HT1080 (cell line): ENCODE results near the gene DYNLRB2. TPM values are rescaled to one million over a fixed set of nuclear protein-coding genes. Genes with fewer than 3 reads are reported as not detected.
A peak's percentile ranks its signal among the peaks of the same experiment; 100 is the strongest.

Source experiments
- DNase-seq: peaks from one replicate; pipeline ENCODE4 v3.0.0-alpha.2; 2015; ENCODE audit warnings: low read depth
- total RNA-seq: library from RNA; depleted of rRNA; stranded (reverse); fragments of >200 nt; shearing (Covaris generic); gene quantifications from 2 replicates; pipeline ENCODE4 v1.2.3, GENCODE V29; 2014

DYNLRB2 gene
- total RNA-seq, 1 experiment from 2014 or later = not detected

DNA sequence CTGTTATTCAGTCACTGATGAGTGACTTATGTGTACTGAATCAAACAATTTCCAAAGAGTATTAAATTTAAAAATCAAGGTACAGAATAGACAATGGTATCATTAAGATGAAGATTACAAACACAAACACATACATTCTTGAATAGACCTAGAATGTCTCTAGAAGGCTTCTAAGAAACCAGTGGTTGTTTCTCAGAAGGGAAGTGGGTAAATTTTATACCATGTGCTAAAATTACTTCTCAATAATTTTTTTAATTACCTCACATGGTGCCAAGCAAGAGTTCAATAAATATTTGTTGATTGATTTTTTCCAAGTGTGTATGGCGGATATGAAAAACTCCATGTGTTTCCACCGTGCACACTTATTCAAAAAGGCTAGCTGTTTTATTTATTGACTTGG is 6.4 kb downstream of the DYNLRB2 start:
- no peak for DNase-seq

DNA sequence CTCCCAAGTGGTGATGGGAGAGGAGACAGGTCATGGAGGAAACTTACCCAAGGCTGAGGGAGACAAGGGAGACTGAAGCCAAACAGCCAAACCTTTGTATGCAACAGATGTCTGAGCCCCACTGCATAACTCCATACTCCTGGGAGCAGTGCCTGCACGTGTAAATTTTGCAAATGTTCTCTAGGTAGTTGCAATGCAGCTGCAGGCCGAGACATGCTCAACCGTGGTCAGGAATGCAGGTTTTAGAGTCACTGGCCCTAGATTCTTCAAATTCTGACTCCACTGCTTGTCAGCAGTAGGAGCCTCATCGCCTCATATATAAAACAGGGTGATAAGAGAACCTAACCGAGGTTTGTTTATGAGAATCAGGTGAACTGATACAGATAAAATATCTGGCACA is 11.5 kb downstream of the DYNLRB2 start:
- DNase-seq = no peak

DNA sequence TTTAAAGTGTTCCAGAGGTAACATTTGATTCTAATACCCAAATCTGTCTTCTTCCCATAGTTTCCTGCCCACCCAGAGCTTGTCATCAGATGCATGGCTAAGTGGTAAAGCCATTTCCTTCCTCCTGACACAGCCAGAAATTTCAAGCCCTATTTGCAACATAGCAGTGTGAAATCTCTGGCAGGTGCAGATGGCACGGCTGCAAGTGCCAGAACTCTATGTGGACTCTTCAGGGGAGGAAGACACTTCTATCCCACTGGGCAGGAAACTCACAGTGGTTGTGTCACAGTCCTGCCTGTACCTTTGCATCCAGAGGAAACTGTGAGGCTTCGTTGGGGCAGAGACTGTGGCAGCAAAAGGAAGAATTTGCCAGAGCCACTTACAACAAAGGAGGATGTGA is 13.2 kb downstream of the DYNLRB2 start:
- no peak for DNase-seq

DNA sequence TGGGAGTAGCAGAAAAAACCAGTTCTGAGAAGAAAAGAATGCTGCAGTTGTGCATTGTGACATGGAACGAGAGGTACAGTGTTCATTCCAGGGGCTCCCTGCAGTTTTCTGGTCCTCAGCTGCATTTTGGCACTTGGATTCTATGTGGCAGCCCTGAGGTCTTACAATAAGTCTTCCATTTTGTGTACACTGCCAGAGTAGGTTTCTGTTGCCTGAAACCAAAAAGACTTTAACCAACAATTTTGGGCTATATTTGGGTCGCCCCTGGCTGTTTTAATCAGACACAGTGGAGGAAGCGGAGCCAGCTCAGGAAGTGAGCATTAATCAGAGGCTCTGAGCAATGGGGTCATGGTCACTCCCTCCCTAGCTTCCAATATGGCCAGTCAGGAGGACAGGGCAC is 15.7 kb downstream of the DYNLRB2 start:
- no peak for DNase-seq

DNA sequence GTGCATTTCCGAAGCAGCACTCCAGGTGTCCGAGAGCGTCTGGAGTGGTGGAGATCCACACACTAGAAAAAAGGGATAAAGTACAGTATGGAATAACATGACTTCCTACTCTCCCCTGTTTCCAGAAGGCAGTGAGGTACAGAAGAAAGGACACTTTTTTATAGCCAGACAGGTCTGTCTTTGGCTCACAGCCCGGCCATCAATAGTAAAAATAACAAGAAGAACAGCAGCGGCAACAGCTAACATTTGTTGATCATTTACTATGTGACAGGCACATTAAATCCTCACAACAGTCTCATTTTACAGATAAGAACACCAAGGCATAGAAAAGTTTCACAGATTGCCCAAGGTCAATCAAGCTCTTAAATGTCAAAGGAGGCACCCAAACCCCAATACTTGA is 16.2 kb downstream of the DYNLRB2 start:
- no peak for DNase-seq

DNA sequence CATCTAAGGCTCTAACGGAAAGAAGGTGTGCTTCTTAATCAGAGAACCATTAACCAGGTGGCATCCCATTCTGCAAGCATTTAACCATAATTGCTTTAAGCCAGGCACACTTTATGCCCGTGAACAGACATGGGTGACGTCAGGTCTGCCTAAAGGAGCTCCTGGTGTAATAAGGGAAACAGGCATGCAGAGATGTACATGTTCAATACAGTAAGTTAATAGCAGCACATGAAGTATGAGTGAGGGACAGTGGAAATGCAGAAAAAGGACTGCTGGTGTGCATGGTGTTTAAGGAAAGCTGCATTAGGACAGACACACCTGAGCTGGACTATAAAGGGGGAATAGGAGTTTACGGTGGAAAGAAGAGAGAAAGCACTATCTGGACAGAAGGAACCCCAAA is 18.6 kb downstream of the DYNLRB2 start:
- no peak for DNase-seq

DNA sequence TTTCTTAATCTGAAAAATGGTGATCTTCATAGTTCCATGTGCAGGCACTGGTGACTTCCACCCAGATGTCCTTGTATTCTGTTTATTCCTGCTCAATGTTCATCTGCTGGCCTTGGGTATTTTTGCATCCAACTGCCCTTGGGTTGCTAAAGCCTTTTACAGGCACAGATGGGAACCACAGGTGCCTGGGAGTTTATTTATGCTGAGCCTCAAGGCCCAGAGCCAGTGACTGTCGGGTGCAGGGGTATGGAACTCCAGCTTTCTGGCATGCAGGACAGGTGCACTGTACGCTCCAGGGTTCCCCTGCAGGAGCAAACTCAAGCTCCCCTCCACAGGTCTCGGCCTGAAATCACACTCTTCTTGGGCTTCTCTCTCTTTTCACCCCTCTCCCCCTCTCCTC is 22.3 kb downstream of the DYNLRB2 start:
- DNase-seq = no peak

DNA sequence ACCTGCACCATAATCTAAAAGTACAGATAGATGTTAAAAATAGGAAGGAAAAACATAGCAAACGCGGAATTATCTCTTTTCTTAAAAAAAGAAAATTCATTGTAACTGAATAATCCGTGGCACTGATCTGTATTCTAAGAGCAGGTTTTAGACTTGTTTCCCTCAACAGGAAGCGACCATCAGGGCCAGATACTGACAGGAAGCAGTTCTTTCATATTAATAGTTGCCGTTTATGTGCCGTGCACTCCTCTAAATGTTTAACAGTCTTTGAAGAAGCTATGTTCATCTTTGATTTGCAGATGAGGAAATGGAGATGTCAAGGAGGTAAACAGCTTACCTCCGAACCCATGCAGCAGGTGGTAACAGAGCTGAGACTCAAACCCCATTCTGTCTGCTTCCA is 23.6 kb downstream of the DYNLRB2 start:
- DNase-seq = no peak

DNA sequence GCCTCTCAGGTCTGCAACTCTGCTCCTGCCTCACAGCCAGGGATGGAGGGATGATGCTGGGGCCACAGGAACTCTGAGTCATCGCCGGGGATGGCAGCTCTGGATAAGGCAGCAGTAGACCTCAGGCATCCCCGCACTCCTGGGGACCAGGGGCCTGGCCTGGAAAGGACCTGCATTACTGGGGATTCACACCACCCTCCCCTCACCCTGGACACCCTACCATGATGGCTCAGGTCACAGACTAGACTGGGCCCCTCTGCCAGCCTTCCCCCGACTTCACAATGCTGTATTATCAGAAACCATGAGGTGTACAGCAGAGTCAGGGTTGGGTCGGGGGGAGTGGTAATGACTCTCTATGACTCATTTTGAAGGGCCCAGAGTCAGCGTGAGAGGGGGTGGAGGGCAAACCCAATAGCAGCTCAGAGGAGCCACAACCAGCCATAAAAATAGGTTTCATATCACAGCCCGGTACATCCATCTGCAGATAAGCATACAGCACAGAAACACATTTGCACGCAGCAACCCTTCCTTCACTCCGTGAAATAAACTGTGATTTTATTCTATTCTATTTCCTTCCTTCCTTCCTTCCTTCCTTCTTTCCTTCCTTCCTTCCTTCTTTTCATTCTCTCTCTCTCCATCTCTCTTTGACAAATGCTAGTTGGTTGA is 28.8 kb downstream of the DYNLRB2 start:
- peak; percentile 93 for DNase-seq

DNA sequence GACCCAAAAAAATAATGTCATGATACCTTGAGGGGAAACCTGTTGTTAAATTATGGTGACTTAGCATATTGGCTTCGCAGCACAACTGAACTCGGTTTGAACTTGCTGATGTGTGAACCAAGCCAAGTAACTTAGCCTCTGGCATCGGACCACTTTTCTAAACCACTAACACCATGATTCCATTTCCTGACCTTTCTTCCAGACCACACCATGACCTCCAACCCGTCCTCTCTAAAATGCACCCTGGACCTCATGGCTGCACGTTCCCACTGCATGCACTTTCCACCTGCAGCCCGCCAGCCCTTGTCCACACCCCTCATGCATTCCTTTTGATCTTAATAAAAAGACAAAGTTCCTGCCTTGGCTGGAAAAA is 29.3 kb downstream of the DYNLRB2 start:
- DNase-seq = peak; percentile 79

DNA sequence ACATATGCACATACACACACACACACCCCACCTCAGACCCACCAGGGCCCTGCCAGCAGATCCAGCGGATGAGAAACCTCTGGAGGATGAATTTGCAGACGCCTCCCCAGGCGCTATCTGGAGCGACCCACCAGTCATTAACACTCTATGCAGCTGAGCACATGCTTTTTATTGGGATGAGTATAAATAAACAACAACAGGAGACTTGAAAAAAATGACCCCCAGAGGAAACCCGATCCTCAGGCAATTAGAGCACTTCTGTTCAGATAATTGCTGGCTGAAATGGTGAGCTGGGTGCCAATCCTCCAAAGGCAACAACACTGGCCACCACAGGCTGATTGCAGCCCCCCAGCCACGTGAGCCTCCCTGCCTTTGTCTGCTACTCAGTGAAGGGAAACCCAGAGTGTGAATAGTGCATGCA is 32.9 kb downstream of the DYNLRB2 start:
- no peak for DNase-seq

DNA sequence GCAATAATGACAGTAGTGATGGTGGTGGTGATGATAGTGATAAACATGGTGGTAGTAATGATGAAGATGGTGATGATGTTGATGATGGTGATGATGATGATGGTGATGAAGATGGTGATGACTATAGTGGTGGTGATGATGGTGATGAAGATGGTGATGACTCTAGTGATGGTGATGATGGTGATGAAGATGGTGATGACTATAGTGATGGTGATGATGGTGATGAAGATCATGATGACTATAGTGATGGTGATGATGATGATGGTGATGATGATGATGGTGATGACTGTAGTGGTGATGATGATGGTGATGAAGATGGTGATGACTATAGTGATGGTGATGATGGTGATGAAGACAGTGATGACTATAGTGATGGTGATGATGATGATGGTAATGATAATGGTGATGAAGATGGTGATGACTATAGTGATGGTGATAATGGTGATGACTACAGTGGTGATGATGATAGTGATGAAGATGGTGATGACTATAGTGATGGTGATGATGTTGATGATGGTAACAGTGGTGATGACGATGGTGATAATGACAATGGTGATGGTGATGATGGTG is 35.6 kb downstream of the DYNLRB2 start:
- no peak for DNase-seq

DNA sequence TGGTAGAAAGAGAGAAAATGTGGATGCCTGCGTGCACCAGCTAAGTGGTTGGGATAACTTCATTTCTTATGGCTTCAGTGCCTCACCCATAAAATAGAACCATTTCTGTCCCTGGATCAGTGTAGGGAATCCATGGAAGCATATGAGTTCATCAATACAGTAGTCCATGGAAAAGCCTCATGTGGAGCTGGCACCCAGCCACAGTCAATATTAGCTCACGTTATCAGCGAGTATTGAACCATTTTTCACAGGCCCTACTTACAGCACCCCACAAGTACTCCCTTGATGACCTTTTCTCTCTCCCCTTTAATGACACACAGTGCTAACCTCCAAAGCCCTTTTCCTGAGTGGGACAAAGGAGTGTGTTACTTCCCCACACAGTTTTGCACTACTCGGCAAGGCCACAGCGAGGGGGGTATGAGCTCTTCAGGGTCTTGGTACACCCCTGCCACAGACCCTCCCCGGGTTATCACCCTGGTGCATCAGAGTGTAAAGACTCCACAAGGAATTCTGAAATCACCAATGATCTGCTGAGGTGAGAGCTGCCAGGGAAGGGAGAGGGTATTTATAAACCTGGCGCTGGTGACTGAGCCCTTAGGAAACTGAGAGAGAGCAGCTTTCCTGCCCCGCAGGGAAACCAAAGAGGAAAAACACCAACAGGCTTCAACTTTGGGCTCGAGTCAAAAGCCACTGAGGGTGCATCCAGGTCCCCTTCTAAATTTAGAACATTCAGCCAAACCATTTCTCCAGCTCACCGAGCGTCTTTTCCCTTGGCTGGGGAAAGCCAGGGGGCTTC is 36.9 kb downstream of the DYNLRB2 start:
- DNase-seq = no peak

DNA sequence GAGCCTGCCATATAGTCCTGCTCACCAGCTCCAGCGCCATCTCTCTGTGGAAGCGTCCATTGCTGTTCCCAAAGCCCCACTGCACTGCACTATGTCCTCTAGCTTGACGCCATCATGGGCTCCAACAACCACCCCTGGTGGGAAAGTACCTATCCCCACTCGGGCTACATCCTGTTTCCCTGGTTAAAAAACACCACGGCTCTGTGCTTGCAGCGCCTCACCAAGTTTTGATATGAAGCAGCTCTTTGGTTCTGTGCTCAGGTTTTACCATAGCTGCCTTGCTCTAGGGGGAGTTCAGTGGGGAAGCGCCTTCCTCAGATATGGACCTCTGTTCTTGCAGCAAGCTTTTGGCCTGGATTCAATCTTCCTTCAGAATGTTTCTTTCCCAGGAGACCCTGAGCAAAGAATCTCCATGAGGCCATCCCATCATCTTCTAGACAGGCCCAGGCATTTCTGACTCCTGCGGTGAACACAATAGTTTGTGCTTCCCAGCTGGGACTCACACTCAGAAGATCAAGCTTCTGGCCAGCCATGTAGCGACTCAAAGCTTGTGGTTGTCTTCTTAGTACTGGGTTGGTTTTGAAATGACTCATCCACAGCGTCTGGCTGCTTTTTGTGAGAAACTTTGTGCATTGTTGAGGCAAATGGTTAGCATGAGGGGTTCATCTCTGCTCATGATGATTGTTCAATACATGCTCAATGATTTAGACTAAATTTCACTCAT is 39.5 kb downstream of the DYNLRB2 start:
- peak; percentile 73 for DNase-seq

DNA sequence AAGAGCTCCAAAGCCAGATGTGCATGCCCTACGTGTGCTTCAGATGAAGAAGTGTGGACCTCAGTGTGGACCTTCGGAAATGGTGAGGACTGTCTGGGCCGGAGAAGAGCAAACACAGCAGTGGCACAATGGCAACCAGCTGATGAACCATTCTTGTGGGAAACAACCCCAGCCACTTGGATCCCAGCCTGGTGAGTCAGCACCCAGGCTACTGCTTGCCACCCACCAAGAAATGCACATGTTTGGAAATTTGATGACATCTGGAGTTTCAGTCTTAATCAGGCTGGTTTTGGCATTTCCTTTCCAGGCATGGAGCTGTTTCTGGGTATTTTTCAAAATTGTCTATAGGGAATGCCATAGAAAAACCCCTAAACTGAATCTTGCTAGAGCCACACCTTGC is 42.7 kb downstream of the DYNLRB2 start:
- DNase-seq = peak; percentile 92

DNA sequence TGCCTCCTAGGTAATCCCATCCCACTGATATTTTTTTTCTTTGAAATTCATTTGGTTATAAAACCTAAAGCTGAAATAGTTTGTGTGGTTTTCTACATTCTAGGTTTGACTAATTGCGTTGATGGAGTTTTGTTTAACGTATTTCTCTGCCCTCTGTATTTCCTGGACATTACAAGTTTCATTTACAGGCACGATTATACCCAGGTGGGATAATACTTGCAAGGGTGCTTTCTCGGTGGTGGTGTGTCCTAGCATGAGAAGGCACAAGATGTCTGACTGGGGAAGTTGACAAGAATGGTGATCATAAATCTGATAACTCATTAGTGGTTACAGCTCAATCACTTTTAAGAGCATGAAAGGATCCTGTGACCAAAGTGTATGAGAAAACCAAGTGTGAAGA is 45.0 kb downstream of the DYNLRB2 start:
- DNase-seq = no peak

DNA sequence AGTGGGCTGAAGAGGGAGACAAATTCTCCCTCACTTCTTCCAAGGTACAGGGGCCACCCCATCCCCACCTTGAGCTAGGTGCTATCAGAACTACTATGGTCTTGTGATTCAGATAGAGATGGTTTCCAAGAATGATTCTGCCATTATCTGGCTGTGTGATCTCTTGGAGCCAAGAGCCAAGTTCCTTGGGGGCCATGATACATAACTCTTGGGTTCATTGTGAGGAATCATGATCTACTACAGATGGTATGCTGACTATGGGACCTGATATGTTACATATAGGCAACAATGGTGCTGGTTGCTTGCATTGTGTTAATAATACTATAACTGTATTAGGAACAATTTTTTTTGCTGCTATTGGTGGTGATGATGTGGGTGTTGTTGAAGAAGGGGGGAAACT is 45.7 kb downstream of the DYNLRB2 start:
- no peak for DNase-seq

DNA sequence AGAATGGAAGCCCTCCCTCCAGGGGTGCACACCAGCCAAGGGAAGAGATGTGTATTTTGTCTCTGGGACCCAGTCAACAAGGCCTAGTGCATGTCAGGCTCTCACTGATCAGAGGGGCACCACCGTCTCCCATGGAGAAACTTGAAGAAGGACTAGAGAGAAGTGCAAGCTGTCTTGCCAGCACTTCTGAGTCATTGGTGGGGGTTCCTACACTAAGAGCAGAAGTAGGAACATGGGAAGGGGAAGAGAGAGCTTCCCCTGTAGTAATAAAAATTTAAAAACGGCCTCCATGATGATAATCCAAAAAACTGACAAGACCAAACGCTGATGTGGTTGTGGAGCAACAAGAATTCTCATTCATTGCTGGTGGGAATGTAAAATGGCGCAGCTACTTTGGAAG is 46.3 kb downstream of the DYNLRB2 start:
- no peak for DNase-seq

DNA sequence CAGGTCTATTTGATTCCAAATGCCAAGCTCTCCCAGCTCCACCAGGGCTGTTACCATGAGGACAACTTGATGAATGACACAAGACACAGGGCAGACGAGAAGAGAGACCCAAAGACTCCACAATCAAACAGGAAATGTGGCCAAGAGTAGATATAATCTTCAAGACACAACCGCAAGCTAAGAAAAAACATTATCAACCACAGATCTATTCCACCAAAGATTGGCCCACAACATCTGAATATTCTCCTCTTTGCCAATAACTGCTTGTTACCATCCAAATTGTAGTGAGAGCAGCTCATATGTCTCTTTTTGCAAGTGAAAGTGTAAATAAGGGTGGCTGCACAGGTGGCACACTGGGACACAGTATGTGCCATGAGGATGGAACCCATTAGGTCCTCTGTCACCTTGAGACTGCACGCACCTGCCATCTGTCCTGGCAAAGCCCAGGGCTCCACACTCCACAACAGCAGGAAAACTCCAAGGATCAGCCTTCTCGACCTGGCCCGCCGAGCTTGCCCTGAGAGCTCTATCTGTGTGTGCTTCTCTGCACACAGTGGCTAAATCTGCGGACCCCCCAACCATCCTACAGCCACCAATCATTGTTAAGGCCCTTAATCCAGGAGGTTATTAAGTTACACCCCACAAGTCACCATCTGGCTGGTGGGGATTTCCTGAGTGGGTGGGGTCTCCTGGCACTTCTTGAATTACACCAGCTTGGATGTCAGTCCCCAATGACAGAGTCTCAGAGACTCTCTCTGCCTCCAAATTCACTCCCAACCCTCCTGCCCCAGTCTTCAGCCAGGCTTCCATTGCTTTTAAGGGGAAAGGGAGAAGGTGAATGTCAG is 50.5 kb downstream of the DYNLRB2 start:
- no peak for DNase-seq

DNA sequence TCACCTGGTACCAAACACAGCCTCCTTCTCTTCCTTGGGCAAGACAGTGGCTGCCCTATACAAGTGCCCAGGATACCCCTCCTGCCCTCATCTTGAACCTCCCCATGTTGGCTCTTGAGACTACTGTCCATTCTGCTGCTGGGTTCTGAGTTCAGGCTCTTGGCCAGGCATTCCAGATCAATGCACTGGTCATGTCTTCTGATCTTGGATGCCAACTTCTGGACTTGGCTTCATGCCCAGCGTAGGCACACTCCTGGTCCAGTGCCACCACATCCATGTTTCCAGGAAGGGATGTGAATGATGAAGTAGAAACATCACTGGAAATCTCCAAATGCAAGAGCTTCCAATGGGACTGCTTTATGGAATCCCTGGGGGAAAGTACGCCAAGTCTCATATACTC is 51.5 kb downstream of the DYNLRB2 start:
- no peak for DNase-seq

DNA sequence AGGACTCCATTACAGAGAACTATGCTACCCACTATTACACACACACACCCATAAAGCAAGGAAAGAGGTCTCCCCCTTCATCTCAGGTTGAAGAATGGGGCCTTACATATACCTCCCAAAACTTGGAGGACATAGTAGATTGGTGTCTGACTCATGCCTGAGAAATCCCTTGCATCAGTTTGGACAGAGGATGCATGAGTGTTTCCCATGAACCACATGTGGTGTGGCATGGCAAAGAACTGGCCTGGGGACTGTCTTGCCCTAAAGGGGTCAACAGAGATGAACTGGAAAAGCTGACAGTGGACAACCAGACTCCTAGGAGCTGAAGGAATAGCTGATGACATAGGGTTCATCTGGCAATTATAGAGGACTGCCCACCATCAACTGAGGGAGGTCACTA is 54.0 kb downstream of the DYNLRB2 start:
- DNase-seq = peak; percentile 44
